Raji (cell line): ENCODE data around the gene ZDHHC8.

Source experiments
- POLR2A ChIP-seq: IDR thresholded peaks from 2 replicates; pipeline ENCODE4 v1.6.1; 2011; ENCODE audit warnings: low read depth, low read length, control low read depth; ENCODE audit not compliant: insufficient read depth

ZDHHC8 gene

DNA sequence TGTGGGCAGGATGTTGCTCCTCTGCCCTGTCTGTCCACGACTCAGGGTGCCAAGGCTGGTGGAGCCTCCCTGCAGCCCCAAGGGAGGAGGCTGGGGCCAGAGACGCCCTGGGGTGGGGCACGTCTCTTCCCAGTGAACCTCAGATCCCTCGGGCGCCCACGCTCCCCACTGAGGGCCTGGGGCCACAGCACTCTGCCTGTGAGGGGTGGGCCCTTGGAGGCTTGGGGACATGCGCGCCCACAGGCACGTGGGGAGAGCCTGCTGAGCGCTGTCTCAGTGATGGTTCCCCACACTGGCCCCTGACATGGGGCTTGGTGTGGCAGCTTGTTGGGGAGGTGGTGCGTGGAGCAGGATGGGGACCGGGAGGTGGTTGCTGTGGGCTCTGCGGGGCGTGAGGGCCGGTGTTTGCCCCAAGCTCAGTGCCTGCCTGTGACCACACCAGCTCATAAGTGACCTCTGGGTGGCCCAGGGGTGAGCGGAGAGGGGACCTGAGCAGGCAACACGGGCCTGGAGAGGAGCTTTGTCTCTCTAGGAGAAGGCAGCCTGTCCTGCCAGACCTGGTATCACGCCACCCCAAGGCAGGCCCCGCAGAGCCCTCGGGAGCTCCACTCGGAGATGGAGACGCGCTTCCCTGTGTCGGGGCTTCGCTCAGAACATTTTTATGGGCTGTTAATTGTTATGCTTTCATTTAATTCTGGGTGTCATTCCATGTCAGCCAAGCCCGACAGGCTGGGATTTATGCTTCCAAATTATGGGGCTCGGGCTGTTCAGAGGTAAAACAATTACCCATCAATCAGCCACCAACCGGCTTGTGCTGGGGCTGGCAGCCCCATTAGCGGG, 46.7 kb downstream of the ZDHHC8 start:
- no peak for TF ChIP-seq POLR2A

DNA sequence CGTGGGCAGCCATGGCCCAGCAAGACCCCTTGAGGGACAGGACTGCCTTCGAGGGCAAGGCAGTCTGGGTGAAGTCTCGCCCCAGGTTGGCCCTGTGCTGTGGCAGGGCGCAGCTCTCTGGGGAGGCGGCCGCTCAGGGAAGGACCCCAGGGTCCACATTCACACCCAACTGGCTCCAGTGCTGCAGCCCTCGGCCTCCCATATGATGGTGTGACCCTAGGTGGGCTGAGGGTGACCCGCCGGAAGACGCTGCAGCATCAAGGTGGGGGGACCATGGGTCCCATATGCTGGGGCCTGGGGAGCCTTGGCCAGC, 47.3 kb downstream of the ZDHHC8 start:
- TF ChIP-seq POLR2A: no peak

- TF ChIP-seq POLR2A: no peak
Measured at GRCh38 chr22:20179455-20180244, 48.0 kb downstream of the ZDHHC8 start.

DNA sequence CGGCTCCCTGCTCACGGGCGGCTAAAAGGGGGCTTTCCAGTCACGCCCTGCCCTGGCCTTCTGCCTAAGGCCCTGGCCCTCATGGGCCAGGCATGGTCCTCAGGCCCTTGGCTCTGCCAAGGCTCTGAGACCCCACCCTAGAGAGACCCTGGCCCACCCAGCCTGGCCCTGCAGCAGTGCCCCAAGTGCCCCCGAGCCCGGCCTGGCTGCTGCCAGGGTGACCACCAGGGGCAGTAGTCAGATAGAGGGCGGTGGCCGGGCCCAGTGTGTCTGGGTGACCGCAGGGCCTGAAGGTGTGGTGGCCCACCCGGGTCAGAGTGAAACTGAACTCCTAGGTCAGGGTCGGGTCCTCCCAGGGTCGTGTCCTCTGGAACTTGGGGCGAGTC, 48.6 kb downstream of the ZDHHC8 start:
- no peak for TF ChIP-seq POLR2A

DNA sequence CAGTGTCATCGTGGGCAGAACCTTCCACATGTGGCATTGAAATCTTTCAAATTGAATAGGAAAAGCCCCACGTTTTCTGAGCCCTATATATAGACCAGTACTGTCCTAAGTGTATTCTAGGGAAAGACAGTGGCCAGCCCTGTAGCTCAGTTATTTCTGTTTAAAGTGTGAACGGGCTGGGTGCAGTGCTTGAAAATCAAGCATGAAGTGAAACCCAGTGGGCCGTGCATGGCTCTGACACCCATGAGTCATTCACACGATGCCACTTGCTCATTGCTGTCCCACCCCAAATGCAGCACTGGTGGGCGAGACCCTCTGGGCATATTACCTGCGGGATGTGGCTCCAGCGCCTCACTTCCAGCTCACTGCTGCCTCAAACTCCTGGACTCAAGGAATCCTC, 49.0 kb downstream of the ZDHHC8 start:
- TF ChIP-seq POLR2A: no peak

DNA sequence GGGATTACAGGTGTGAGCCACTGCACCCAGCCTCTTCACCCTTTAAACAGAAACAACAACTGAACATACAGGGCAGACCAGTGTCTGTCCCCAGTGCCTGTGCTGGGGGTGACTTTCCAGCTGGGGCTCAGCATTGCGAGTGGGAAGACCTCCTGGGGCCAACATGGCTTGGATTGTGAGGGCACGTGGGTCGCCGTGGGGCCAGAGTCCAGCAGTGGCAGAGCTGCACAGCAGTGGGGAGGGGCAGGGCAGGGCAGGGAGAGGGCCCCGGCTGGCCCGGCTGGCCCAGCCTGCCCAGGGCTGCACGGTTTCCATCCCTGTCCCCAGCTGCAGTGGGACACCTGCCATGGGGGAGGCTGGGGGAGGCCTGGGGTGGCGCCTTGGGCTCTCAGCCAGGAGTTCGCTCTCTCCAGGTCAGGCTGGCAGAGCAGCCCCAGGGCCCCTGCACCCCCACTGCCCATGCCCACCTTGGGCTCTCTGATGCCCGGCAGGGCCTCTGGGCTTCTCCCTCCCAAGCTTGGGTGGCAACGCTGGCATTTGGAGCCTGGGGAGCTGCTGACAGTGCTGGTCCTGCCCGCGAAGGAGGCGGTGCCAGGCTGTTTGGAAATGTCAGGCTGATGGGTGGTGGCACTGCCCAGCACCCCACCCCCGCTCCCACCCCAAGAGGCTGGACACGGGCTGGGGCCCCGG, 49.7 kb downstream of the ZDHHC8 start:
- no peak for TF ChIP-seq POLR2A

- no peak for TF ChIP-seq POLR2A
Measured at GRCh38 chr22:20181884-20182236, 50.3 kb downstream of the ZDHHC8 start.

DNA sequence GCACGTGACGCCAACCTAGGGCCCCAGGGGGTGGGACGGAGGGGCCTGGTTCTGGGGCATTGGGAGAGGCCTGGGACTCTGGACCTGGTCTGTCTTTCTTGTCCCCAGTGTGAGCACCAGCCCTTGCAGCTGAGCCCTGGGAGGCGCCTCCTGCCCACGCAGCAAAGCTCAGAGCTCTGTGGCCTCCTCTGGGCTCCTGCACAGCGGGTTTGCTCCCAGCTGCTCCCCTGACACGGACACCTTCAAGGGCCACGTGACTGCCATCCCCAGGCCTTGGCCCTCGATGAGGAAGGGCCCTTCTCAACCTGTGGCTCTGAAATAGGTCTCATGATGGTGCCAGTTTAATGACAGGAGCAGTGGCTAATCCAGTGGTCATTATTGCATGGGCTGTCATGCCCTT, 50.8 kb downstream of the ZDHHC8 start:
- TF ChIP-seq POLR2A: no peak

DNA sequence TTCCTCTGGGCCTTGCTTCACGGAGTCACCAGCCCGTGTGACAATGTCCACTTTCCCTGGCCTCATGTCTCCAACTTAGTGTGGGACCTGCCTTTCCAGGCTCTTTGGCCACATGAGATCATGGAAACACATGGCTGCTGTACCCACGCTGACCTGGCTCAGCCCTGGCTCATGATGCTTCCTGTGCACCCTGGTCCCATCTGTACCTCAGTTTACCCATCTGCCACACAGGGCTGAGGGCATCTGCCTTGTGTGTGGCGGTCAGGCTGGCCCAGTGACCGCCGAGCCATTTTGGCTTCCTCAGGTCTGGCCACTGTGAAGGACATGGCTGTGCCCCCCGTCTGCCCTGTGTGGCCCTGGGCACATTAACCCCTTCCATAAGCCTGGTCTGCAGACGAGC, 51.5 kb downstream of the ZDHHC8 start:
- TF ChIP-seq POLR2A: no peak

GRCh38 chr22:20183823-20184222, 52.2 kb downstream of the ZDHHC8 start:
- TF ChIP-seq POLR2A: no peak

DNA sequence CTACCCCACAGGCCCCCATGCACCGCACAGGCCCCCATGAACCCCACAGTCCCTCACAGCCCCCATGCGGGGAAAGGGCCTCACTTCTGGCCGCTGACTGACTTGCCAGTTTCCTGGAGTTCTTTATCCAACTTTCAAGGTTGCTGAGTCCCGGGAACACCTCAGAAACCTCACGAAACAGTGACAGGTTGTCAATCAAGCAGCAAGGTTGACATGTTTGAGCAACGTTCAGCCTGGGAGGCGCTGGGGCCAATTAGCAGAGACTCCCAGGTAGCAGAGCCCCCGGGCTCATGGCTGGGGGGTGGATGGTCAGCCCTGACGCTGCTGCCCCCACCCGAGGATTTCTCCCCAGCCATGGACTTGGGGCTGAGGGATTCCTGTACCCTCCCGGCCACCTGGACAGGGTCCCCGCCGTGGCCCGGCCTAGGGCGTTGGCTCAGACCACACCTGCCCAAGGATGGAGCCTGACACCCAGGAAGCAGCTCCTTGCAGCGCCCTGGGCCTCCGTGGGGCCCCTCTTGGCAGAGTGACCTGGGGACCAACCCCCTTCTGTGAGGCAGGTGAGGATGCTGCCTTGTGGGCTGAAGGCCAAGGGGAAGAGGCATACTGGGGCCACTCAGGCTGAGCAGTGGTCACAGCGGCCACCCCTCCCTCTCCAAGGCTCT, 53.0 kb downstream of the ZDHHC8 start:
- no peak for TF ChIP-seq POLR2A

- no peak for TF ChIP-seq POLR2A
Measured at GRCh38 chr22:20185750-20186149, 54.1 kb downstream of the ZDHHC8 start.

GRCh38 chr22:20186183-20186870, 54.7 kb downstream of the ZDHHC8 start:
- no peak for TF ChIP-seq POLR2A

DNA sequence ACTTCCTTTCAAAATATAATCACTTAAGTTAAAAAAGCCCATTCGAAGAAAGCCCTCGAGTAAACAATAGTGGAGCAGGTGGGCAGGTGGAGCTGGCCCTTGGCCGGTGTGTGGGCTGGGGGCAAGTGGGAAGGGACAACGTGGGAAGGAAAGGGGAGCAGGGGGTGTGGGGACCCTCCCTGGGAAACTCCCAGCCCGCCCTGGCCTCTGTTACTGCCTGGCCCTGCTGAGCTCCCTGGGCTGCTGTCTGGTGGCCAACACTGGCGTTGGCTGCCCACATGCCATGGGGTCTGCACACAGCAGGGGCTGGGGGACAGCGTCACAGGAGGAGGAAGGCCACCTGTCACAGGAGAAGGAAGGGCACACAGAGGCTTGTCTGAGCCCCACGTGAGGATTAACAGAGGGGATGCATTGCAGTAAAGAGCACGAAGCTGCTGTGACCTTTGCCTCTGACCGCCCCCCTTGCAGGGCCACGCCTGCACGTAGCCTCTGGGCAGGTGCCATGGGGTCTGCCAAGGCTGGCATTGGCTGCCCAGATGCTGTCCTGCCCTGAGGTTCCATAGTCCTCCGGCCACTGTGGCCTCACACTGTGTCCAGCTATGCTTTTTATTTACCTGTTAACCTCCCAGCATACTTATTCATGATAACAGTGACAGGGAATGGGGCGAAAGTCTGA, 55.4 kb downstream of the ZDHHC8 start:
- no peak for TF ChIP-seq POLR2A
